PC-3 (cell line): ENCODE data around the gene TMEM44.

Experiments used
- EZH2 ChIP-seq: fragments of 300-600 bp; sonication (generic); IDR thresholded peaks from one replicate; pipeline ENCODE4 v1.6.1; 2017; ENCODE audit warnings: antibody characterized with exemption, mild to moderate bottlenecking, low read length; ENCODE audit not compliant: unreplicated experiment
- EZH2phosphoT487 ChIP-seq: fragments of 300-600 bp; sonication (generic); IDR thresholded peaks from 2 replicates; pipeline ENCODE4 v1.6.1; 2018; ENCODE audit warnings: mild to moderate bottlenecking, antibody characterized with exemption, low read length, borderline replicate concordance
- TF ChIP-seq, protein P1 (sequence below): fragments of 300-600 bp; sonication (generic); conservative IDR thresholded peaks from 2 replicates; pipeline ENCODE4 v1.5.1; 2017; ENCODE audit warnings: antibody characterized with exemption, low read depth, mild to moderate bottlenecking, low read length

GRCh38 chr3:194642769-194643168, 9.6 kb upstream of the TMEM44 start:
- TF ChIP-seq, protein P1, sequence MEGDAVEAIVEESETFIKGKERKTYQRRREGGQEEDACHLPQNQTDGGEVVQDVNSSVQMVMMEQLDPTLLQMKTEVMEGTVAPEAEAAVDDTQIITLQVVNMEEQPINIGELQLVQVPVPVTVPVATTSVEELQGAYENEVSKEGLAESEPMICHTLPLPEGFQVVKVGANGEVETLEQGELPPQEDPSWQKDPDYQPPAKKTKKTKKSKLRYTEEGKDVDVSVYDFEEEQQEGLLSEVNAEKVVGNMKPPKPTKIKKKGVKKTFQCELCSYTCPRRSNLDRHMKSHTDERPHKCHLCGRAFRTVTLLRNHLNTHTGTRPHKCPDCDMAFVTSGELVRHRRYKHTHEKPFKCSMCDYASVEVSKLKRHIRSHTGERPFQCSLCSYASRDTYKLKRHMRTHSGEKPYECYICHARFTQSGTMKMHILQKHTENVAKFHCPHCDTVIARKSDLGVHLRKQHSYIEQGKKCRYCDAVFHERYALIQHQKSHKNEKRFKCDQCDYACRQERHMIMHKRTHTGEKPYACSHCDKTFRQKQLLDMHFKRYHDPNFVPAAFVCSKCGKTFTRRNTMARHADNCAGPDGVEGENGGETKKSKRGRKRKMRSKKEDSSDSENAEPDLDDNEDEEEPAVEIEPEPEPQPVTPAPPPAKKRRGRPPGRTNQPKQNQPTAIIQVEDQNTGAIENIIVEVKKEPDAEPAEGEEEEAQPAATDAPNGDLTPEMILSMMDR: no peak
- TF ChIP-seq EZH2phosphoT487 (no peak), EZH2 (no peak)
